ENCODE measurements around the gene API5. TPM values are rescaled to one million over a fixed set of nuclear protein-coding genes. Genes with fewer than 3 reads are reported as not detected.

The API5 gene
- total RNA-seq, 1 experiment from 2014 or later, result 122 TPM

DNA sequence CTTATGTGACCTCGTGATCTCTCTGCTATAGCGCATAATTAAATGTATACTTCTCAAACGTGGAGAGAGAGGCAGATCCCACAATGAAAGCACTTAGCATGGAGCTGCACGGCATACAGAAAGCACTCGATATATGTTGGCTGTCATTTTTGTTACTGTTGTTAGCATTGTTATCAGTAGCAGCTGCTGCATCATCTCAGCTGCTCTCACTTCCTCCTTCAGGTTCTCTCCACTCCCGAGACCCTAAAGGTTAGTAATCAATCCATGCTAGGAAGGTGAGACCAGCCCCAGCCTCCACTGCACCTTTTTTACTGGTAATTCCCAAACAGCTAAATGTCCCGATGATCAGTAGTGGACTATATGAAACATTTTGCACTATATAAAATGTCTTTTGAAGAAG, 13.4 kb upstream of the API5 start:
- Histone ChIP-seq H3K79me2 (ENCODE audit: insufficient read depth, low read length) (no peaks in the 10 kb centered on the region), H3K9ac (ENCODE audit: low read length) (no peak overlapping the region), H3K27me3 (ENCODE audit: insufficient read depth, low read length) (no peaks in the 10 kb centered on the region), H3K9me2 (ENCODE audit: insufficient read depth) (no peaks in the 10 kb centered on the region), H3K27ac (ENCODE audit: low read depth, low read length) (no peak overlapping the region), H3K36me3 (ENCODE audit: control insufficient read depth in 1 of 2, insufficient read depth in 2 of 2, low read length in 2 of 2) (no peaks in the 10 kb centered on the region), H3K9me3 (ENCODE audit: control insufficient read depth in 1 of 2, insufficient read depth in 1 of 2, low read depth in 1 of 2, low read length in 2 of 2) (0 out of 4 replicates have a peak, but pooled peaks cover 0 to 3% of the 10 kb centered on the region in 2 experiments), H2AFZ (ENCODE audit: low read depth, low read length, poor library complexity, severe bottlenecking) (no peak overlapping the region), H3K4me2 (ENCODE audit: low read length) (no peak overlapping the region), H4K20me1 (ENCODE audit: insufficient read depth) (no peaks in the 10 kb centered on the region), H3K4me1 (ENCODE audit: control insufficient read depth in 1 of 2, insufficient read depth in 2 of 2, low read length in 2 of 2) (no peaks in the 10 kb centered on the region), H3K4me3 (replicated peaks in 1 of 2; ENCODE audit: low read depth in 1 of 2, low read length in 2 of 2) (no peak overlapping the region)
- BruUV-seq (replicated peaks), result no TSS peak
- ChIA-PET CTCF (no interaction called here), POLR2A (no interaction called here), RAD21 (ENCODE audit: low non-redundant PET in 1 of 2, low total read pairs in 2 of 2, uncharacterized antibody in 2 of 2, unreplicated experiment in 2 of 2) (no interaction called here)
- intact Hi-C loops (cut with micrococcal nuclease), result no loop called here
- DNase-seq (ENCODE audit: low read depth, low spot score) (no peak), ATAC-seq (no peak)
- TF ChIP-seq SP1 (IDR thresholded peaks at IDR 0.05; ENCODE audit: low read depth) (no peak), JUND (IDR thresholded peaks at IDR 0.05) (no peak), YY1 (IDR thresholded peaks at IDR 0.05; ENCODE audit: extremely low read depth, insufficient replicate concordance, low read depth, low read length) (no peak), CEBPB (IDR thresholded peaks at IDR 0.05; ENCODE audit: low read depth) (no peak), ELF1 (IDR thresholded peaks at IDR 0.05; ENCODE audit: borderline replicate concordance, low read depth) (no peak), SIN3A (IDR thresholded peaks at IDR 0.05; ENCODE audit: low read depth) (no peak)

DNA sequence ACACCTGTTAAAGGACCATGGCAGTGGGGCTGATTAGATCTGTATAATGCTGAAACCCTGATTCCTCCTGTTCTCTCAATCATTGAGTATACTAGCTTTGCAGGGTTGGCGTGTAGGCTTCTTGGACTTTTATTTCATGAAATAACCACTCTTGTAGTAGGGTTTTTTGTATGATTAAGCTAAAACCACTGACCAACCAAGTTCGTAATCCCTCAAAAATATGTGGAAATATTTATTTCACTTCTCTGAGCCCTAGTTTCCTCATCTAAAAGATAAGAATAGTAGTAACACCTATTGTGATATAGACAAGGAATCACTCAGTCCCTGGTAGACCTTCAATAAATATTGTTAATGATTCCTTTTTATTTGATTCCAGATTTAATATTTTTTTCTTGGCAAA, 4.2 kb downstream of the API5 start:
- DNase-seq (ENCODE audit: low read depth, low spot score) (no peak), ATAC-seq (no peak)
- Histone ChIP-seq H3K4me3 (replicated peaks in 1 of 2; ENCODE audit: low read depth in 1 of 2, low read length in 2 of 2) (no peak overlapping the region), H3K27ac (ENCODE audit: low read depth, low read length) (no peak overlapping the region), H3K4me1 (ENCODE audit: control insufficient read depth in 1 of 2, insufficient read depth in 2 of 2, low read length in 2 of 2) (peaks cover 10 to 15% of the 10 kb centered on the region in 2 experiments), H3K36me3 (ENCODE audit: control insufficient read depth in 1 of 2, insufficient read depth in 2 of 2, low read length in 2 of 2) (peaks cover 11 to 17% of the 10 kb centered on the region in 2 experiments; a peak in 3 of 4 replicates), H3K9me2 (ENCODE audit: insufficient read depth) (no peaks in the 10 kb centered on the region), H4K20me1 (ENCODE audit: insufficient read depth) (peaks cover 10% of the 10 kb centered on the region; the same call in 1 of the 2 replicates), H3K27me3 (ENCODE audit: insufficient read depth, low read length) (no peaks in the 10 kb centered on the region), H2AFZ (ENCODE audit: low read depth, low read length, poor library complexity, severe bottlenecking) (no peak overlapping the region), H3K9me3 (ENCODE audit: control insufficient read depth in 1 of 2, insufficient read depth in 1 of 2, low read depth in 1 of 2, low read length in 2 of 2) (no peaks in the 10 kb centered on the region), H3K4me2 (ENCODE audit: low read length) (no peak overlapping the region), H3K79me2 (ENCODE audit: insufficient read depth, low read length) (peaks cover 86% of the 10 kb centered on the region), H3K9ac (ENCODE audit: low read length) (no peak overlapping the region)
- CTCF ChIA-PET, result no interaction called here
- TF ChIP-seq POLR2A (IDR thresholded peaks at IDR 0.05; ENCODE audit: borderline replicate concordance, extremely low read depth, insufficient read depth, insufficient read length) (no peak), CBX3 (IDR thresholded peaks at IDR 0.05; ENCODE audit: low read depth) (no peak), ZNF274 (IDR thresholded peaks at IDR 0.05; ENCODE audit: low read depth, low read length) (no peak), CEBPB (IDR thresholded peaks at IDR 0.05; ENCODE audit: low read depth) (no peak), SP1 (IDR thresholded peaks at IDR 0.05; ENCODE audit: low read depth) (no peak), JUND (IDR thresholded peaks at IDR 0.05) (no peak), MAX (IDR thresholded peaks at IDR 0.05) (no peak), FOSL1 (IDR thresholded peaks at IDR 0.05; ENCODE audit: low read depth) (no peak), EZH2phosphoT487 (IDR thresholded peaks at IDR 0.05; ENCODE audit: borderline replicate concordance) (no peak), EGR1 (IDR thresholded peaks at IDR 0.05; ENCODE audit: low read depth) (no peak), RAD21 (IDR thresholded peaks at IDR 0.05; ENCODE audit: low read depth) (no peak), POLR2AphosphoS5 (IDR thresholded peaks at IDR 0.05; ENCODE audit: low read depth, low read length) (no peak)
- RAD21 ChIA-PET (ENCODE audit: low non-redundant PET in 1 of 2, low total read pairs in 2 of 2, uncharacterized antibody in 2 of 2, unreplicated experiment in 2 of 2), result no interaction called here
- intact Hi-C loops (cut with micrococcal nuclease), result loop anchor here (10.0 kb wide), 1 partner anchor 109 kb away; no protein-coding TSS in a partner anchor
- POLR2A ChIA-PET, result no interaction called here
- BruUV-seq (replicated peaks), result no TSS peak
